OCI-LY7 (cell line): ENCODE results near the gene RNASET2.

Source experiments
- EZH2phosphoT487 ChIP-seq: fragments of 200-600 bp; sonication (generic); IDR thresholded peaks from 2 replicates; pipeline ENCODE4 v1.6.1; 2018; ENCODE audit warnings: low read depth, borderline replicate concordance, mild to moderate bottlenecking, mixed run types, antibody characterized with exemption, low read length, moderate library complexity, mixed read lengths
- TF ChIP-seq, protein P1 (sequence below): fragments of 200-600 bp; sonication (generic); conservative IDR thresholded peaks from 2 replicates; pipeline ENCODE4 v1.5.1; 2014; ENCODE audit warnings: mild to moderate bottlenecking, antibody characterized with exemption, low read length, moderate library complexity, mixed read lengths

DNA sequence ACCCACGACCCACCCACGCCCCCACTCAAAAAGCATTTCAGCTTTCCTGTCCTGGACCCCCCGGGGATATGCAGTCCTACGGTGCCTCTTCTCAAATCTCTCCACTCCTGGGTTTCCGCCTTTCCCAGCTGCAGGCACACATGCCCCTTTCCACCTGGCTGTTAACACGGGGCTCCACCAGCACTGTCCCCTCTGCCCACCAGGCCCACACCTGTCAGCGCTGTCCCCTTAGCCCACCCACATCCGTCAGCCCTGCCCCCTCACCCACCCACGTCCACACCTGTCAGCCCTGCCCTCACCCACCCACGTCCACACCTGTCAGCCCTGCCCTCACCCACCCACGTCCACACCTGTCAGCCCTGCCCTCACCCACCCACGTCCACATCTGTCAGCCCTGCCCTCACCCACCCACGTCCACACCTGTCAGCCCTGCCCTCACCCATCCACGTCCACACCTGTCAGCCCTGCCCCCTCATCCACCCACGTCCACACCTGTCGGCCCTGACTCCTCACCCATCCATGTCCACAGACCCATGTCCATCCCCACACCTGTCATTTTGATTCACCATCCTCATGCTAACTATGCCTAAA is 11.6 kb downstream of the RNASET2 start:
- TF ChIP-seq, protein P1, sequence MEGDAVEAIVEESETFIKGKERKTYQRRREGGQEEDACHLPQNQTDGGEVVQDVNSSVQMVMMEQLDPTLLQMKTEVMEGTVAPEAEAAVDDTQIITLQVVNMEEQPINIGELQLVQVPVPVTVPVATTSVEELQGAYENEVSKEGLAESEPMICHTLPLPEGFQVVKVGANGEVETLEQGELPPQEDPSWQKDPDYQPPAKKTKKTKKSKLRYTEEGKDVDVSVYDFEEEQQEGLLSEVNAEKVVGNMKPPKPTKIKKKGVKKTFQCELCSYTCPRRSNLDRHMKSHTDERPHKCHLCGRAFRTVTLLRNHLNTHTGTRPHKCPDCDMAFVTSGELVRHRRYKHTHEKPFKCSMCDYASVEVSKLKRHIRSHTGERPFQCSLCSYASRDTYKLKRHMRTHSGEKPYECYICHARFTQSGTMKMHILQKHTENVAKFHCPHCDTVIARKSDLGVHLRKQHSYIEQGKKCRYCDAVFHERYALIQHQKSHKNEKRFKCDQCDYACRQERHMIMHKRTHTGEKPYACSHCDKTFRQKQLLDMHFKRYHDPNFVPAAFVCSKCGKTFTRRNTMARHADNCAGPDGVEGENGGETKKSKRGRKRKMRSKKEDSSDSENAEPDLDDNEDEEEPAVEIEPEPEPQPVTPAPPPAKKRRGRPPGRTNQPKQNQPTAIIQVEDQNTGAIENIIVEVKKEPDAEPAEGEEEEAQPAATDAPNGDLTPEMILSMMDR = no peak
- no peak for TF ChIP-seq EZH2phosphoT487
